Esophagus muscularis mucosa (tissue), 4 donors: Measurements from ENCODE around the gene PIGC.

Experiments
- EP300 ChIP-seq: sonication (generic); formaldehyde crosslinking; IDR thresholded peaks from one replicate; pipeline ENCODE4 v1.6.1; 2017; ENCODE audit warnings: antibody characterized with exemption
- POLR2A ChIP-seq: fragments of 450-650 bp; IDR thresholded peaks from one replicate; pipeline ENCODE4 v1.6.1; 2017; ENCODE audit warnings: antibody characterized with exemption, moderate library complexity, mild to moderate bottlenecking, low read depth
- TF ChIP-seq, protein P1 (sequence below), 3 experiments: fragments of 200-600 bp in 2 of 3; fragments of 450-650 bp in 1 of 3; sonication (generic) in 2 of 3; IDR thresholded peaks; one replicate each; pipeline ENCODE4 v1.5.1; 2017 to 2019; ENCODE audit warnings: antibody characterized with exemption in 3 of 3, mild to moderate bottlenecking in 2 of 3, moderate library complexity in 1 of 3

DNA sequence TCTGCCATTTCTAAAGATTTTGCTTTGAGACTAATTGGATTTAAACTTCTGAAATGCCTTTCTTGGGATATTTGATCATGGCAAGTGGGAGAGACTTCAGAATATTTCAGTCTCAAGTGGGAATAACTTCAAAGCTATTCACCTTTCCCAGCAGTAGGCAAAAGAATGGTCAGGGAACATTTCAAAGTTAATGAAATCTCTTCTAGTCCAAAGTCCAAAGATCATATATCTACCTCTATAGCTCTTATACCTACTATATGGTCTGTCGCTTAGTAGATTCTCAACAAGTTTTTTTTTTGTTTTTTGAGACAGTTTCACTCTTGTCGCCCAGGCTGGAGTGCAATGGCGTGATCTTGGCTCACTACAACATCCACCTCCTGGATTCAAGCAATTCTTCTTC is 44.5 kb upstream of the PIGC start:
- TF ChIP-seq EP300 (no peak), POLR2A (no peak)
- TF ChIP-seq, protein P1, sequence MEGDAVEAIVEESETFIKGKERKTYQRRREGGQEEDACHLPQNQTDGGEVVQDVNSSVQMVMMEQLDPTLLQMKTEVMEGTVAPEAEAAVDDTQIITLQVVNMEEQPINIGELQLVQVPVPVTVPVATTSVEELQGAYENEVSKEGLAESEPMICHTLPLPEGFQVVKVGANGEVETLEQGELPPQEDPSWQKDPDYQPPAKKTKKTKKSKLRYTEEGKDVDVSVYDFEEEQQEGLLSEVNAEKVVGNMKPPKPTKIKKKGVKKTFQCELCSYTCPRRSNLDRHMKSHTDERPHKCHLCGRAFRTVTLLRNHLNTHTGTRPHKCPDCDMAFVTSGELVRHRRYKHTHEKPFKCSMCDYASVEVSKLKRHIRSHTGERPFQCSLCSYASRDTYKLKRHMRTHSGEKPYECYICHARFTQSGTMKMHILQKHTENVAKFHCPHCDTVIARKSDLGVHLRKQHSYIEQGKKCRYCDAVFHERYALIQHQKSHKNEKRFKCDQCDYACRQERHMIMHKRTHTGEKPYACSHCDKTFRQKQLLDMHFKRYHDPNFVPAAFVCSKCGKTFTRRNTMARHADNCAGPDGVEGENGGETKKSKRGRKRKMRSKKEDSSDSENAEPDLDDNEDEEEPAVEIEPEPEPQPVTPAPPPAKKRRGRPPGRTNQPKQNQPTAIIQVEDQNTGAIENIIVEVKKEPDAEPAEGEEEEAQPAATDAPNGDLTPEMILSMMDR (IDR thresholded peaks at IDR 0.05), result no peak
